HepG2 (cell line): ENCODE measurements around the gene METTL1. TPM values are rescaled to one million over a fixed set of nuclear protein-coding genes. Genes with fewer than 3 reads are reported as not detected.

Experiments used
- AKAP8 ChIP-seq: sonication (generic); formaldehyde crosslinking; IDR thresholded peaks from 2 replicates; pipeline ENCODE4 v1.5.1; 2020; ENCODE audit warnings: mild to moderate bottlenecking, missing genetic modification reagents
- BCL3 ChIP-seq: sonication (generic); formaldehyde crosslinking; IDR thresholded peaks from 2 replicates; pipeline ENCODE4 v1.5.1; 2020; ENCODE audit warnings: mild to moderate bottlenecking, missing genetic modification reagents, moderate library complexity
- ELF1 ChIP-seq: sonication (generic); formaldehyde crosslinking; IDR thresholded peaks from 2 replicates; pipeline ENCODE4 v1.4.0; 2020; ENCODE audit warnings: missing genetic modification reagents
- GABPB1 ChIP-seq: IDR thresholded peaks from 2 replicates; pipeline ENCODE4 v1.6.1; 2016; ENCODE audit warnings: mild to moderate bottlenecking, missing genetic modification reagents, moderate library complexity, missing compliant biosample characterization
- GLI4 ChIP-seq: sonication (generic); formaldehyde crosslinking; IDR thresholded peaks from 2 replicates; pipeline ENCODE4 v1.5.1; 2020; ENCODE audit warnings: missing genetic modification reagents, mild to moderate bottlenecking, moderate library complexity, borderline replicate concordance
- HMGA1 ChIP-seq: sonication (generic); formaldehyde crosslinking; conservative IDR thresholded peaks from 2 replicates; pipeline ENCODE4 v1.4.0; 2020; ENCODE audit warnings: missing genetic modification reagents
- HNF4G ChIP-seq, 2 experiments: sonication (generic) in 1 of 2; formaldehyde crosslinking in 1 of 2; IDR thresholded peaks; 2 replicates each; pipeline versions ENCODE4 v1.4.0 to v1.6.1; 2011 to 2020; ENCODE audit warnings: borderline replicate concordance in 2 of 2, low read depth in 2 of 2, mild to moderate bottlenecking in 2 of 2, low read length in 1 of 2, missing genetic modification reagents in 1 of 2, moderate library complexity in 1 of 2
- JDP2 ChIP-seq: sonication (generic); formaldehyde crosslinking; IDR thresholded peaks from 2 replicates; pipeline ENCODE4 v1.8.1; 2022; ENCODE audit warnings: missing genetic modification reagents, borderline replicate concordance
- KDM1A ChIP-seq: IDR thresholded peaks from 2 replicates; pipeline ENCODE4 v1.6.1; 2016; ENCODE audit warnings: missing compliant biosample characterization
- MBD4 ChIP-seq: IDR thresholded peaks from 2 replicates; pipeline ENCODE4 v1.6.1; 2012; ENCODE audit warnings: low read length, inconsistent platforms, borderline replicate concordance
- PHF20 ChIP-seq: sonication (generic); formaldehyde crosslinking; IDR thresholded peaks from 2 replicates; pipeline ENCODE4 v1.5.0; 2020; ENCODE audit warnings: mild to moderate bottlenecking, missing genetic modification reagents
- PRPF4 ChIP-seq: fragments of 200-400 bp; formaldehyde crosslinking; IDR thresholded peaks from 2 replicates; pipeline ENCODE4 v1.6.1; 2016; ENCODE audit warnings: low read length, low read depth; ENCODE audit not compliant: poor library complexity, severe bottlenecking
- RXRB ChIP-seq: IDR thresholded peaks from 2 replicates; pipeline ENCODE4 v1.6.1; 2016; ENCODE audit warnings: borderline replicate concordance, missing genetic modification reagents, missing compliant biosample characterization
- SRSF9 ChIP-seq: fragments of 200-400 bp; formaldehyde crosslinking; IDR thresholded peaks from 2 replicates; pipeline ENCODE4 v1.6.1; 2018; ENCODE audit warnings: borderline replicate concordance, mild to moderate bottlenecking, low read depth, low read length; ENCODE audit not compliant: insufficient read depth, poor library complexity, severe bottlenecking
- STAG1 ChIP-seq: sonication (generic); formaldehyde crosslinking; IDR thresholded peaks from 2 replicates; pipeline ENCODE4 v1.4.0; 2020; ENCODE audit warnings: missing genetic modification reagents
- YEATS4 ChIP-seq: sonication (generic); formaldehyde crosslinking; IDR thresholded peaks from 2 replicates; pipeline ENCODE4 v1.4.0; 2020; ENCODE audit warnings: missing genetic modification reagents, borderline replicate concordance
- ZGPAT ChIP-seq: IDR thresholded peaks from 2 replicates; pipeline ENCODE4 v1.6.1; 2016; ENCODE audit warnings: mild to moderate bottlenecking
- ZNF234 ChIP-seq: sonication (generic); formaldehyde crosslinking; conservative IDR thresholded peaks from 2 replicates; pipeline ENCODE4 v1.5.1; 2020; ENCODE audit warnings: mild to moderate bottlenecking, missing genetic modification reagents
- ZNF24 ChIP-seq: fragments of 450-650 bp; IDR thresholded peaks from 2 replicates; pipeline ENCODE4 v1.6.1; 2017; ENCODE audit warnings: antibody characterized with exemption, mild to moderate bottlenecking
- ZNF292 ChIP-seq: sonication (generic); formaldehyde crosslinking; IDR thresholded peaks from 2 replicates; pipeline ENCODE4 v1.8.1; 2022; ENCODE audit warnings: mild to moderate bottlenecking, low read depth, missing genetic modification reagents, borderline replicate concordance
- ZNF350 ChIP-seq: sonication (generic); formaldehyde crosslinking; IDR thresholded peaks from 2 replicates; pipeline ENCODE4 v1.4.0; 2020; ENCODE audit warnings: mild to moderate bottlenecking, low read depth, missing genetic modification reagents, borderline replicate concordance
- ZNF496 ChIP-seq: sonication (generic); formaldehyde crosslinking; IDR thresholded peaks from 2 replicates; pipeline ENCODE4 v1.8.1; 2023; ENCODE audit warnings: mild to moderate bottlenecking, moderate library complexity, missing genetic modification reagents; ENCODE audit not compliant: insufficient replicate concordance
- ZNF501 ChIP-seq: sonication (generic); formaldehyde crosslinking; IDR thresholded peaks from 2 replicates; pipeline ENCODE4 v1.5.1; 2020; ENCODE audit warnings: mild to moderate bottlenecking, moderate library complexity, missing genetic modification reagents
- ZNF672 ChIP-seq: sonication (generic); formaldehyde crosslinking; IDR thresholded peaks from 2 replicates; pipeline ENCODE4 v1.8.1; 2022; ENCODE audit warnings: missing genetic modification reagents
- ZNF709 ChIP-seq: sonication (generic); formaldehyde crosslinking; IDR thresholded peaks from 2 replicates; pipeline ENCODE4 v1.5.0; 2020; ENCODE audit warnings: mild to moderate bottlenecking, missing genetic modification reagents
- ZNF720 ChIP-seq: sonication (generic); formaldehyde crosslinking; IDR thresholded peaks from 2 replicates; pipeline ENCODE4 v1.4.0; 2020; ENCODE audit warnings: missing genetic modification reagents
- ZNF792 ChIP-seq: IDR thresholded peaks from 2 replicates; pipeline ENCODE4 v1.6.1; 2016
- ZSCAN31 ChIP-seq: sonication (generic); formaldehyde crosslinking; IDR thresholded peaks from 2 replicates; pipeline ENCODE4 v1.5.0; 2020; ENCODE audit warnings: low read depth, mild to moderate bottlenecking, missing genetic modification reagents
- polyA plus RNA-seq, 8 experiments: library from polyadenylated mRNA; depleted of rRNA in 3 of 8; stranded (reverse) in 7 of 8; unstranded in 1 of 8; fragments of >200 nt; fragmentation: Illumina TruSeq in 4 of 8; extraction: Trizol in 4 of 8; gene quantifications; 2 replicates each; pipeline versions ENCODE4 v1.2.1 to v1.2.3, GENCODE V29; 2011 to 2016; ENCODE audit warnings: low read depth in 4 of 8, missing spikeins in 1 of 8, mixed read lengths in 1 of 8; ENCODE audit not compliant: insufficient read depth in 1 of 8
- total RNA-seq, 5 experiments: library from RNA; depleted of rRNA; stranded (reverse); fragments of >200 nt; fragmentation: Illumina TruSeq; extraction: Trizol; gene quantifications; 2 replicates each; pipeline ENCODE4 v1.2.3, GENCODE V29; 2016; ENCODE audit warnings: low read depth in 1 of 5

The METTL1 gene
- total and polyA plus RNA-seq, 2 of the 13 experiments (the other 11 are each of a cell fraction or from before 2014, with no cell fraction given): 34.7 to 36.9 TPM

GRCh38 chr12:57726151-57726883 lies 45.6 kb downstream of the METTL1 start (continued):
- TF ChIP-seq ZGPAT (CRISPR knock-in tag): peak; percentile 47
- no peak for TF ChIP-seq HNF4G (IDR thresholded peaks at IDR 0.05; ENCODE audit: borderline replicate concordance, low read depth, low read length)
- no peak for TF ChIP-seq HNF4G (CRISPR knock-in tag; IDR thresholded peaks at IDR 0.05; ENCODE audit: borderline replicate concordance, low read depth)
- TF ChIP-seq ZNF234 (CRISPR knock-in tag): 0 out of 2 replicates have a peak, but pooled peaks have one; percentile 77
- TF ChIP-seq HMGA1 (CRISPR knock-in tag): no peak
- no peak for TF ChIP-seq PRPF4
- TF ChIP-seq ZNF672 (CRISPR knock-in tag): no peak
- TF ChIP-seq GABPB1: peak; percentile 46; the same call in 1 of the 2 replicates
- TF ChIP-seq ZNF496: no peak
- TF ChIP-seq ZNF24: no peak
- peak; percentile 59 for TF ChIP-seq STAG1
- no peak for TF ChIP-seq KDM1A (CRISPR knock-in tag)
- TF ChIP-seq BCL3: 0 out of 2 replicates have a peak, but pooled peaks have one; percentile 18
- TF ChIP-seq GLI4 (CRISPR knock-in tag): no peak
- TF ChIP-seq ZSCAN31 (CRISPR knock-in tag): peak; percentile 39; the same call in 1 of the 2 replicates
- 0 out of 2 replicates have a peak, but pooled peaks have one; percentile 29 for TF ChIP-seq PHF20 (CRISPR knock-in tag)
- TF ChIP-seq SRSF9: no peak
- no peak for TF ChIP-seq RXRB (CRISPR knock-in tag)
- peak; percentile 63; the same call in 1 of the 2 replicates for TF ChIP-seq ELF1 (CRISPR knock-in tag)
- no peak for TF ChIP-seq MBD4
- TF ChIP-seq ZNF350 (CRISPR knock-in tag): peak; percentile 69; the same call in 1 of the 2 replicates
- peak; percentile 82 for TF ChIP-seq ZNF501 (CRISPR knock-in tag)
- peak; percentile 38; the same call in 1 of the 2 replicates for TF ChIP-seq AKAP8 (CRISPR knock-in tag)
- TF ChIP-seq YEATS4 (CRISPR knock-in tag): no peak
- 0 out of 2 replicates have a peak, but pooled peaks have one; percentile 23 for TF ChIP-seq ZNF709 (CRISPR knock-in tag)
- no peak; the same call in 1 of the 2 replicates for TF ChIP-seq ZNF792 (CRISPR knock-in tag)
- no peak for TF ChIP-seq ZNF720 (CRISPR knock-in tag)
- TF ChIP-seq JDP2 (CRISPR knock-in tag): no peak
- TF ChIP-seq ZNF292 (CRISPR knock-in tag): no peak
